Ramos (cell line): ENCODE data around the gene AGPAT1.

Experiments used
- in situ Hi-C: fragments of 300-500 bp; cut with MboI; formaldehyde crosslinking; loops from one replicate; pipeline ENCODE4 v1.14.3; 2022; ENCODE audit warnings: low sequenced_read_pairs; ENCODE audit not compliant: unreplicated experiment

Gene AGPAT1

GRCh38 chr6:32127717-32128592 lies 47.9 kb downstream of the AGPAT1 start, which contains the start of gene ATF6B:
Gene ATF6B (minus strand): TSS chr6:32128246. CDS start chr6:32128207, 39 bp downstream.
- in situ Hi-C loops, result no loop called here

- in situ Hi-C loops, result no loop called here
Measured at GRCh38 chr6:32127409-32127716, 48.5 kb downstream of the AGPAT1 start.

- in situ Hi-C loops, result no loop called here
Measured at GRCh38 chr6:32126880-32127279, 49.0 kb downstream of the AGPAT1 start.

- in situ Hi-C loops, result no loop called here
Measured at GRCh38 chr6:32123681-32124080, 52.2 kb downstream of the AGPAT1 start.

GRCh38 chr6:32120573-32121059 lies 55.3 kb downstream of the AGPAT1 start:
- in situ Hi-C loops, result no loop called here

GRCh38 chr6:32118782-32119628 lies 56.9 kb downstream of the AGPAT1 start:
- in situ Hi-C loops, result no loop called here
